CD4-positive, alpha-beta T cell (primary cell): ENCODE results near the gene TSHZ3. TPM values are rescaled to one million over a fixed set of nuclear protein-coding genes. Genes with fewer than 3 reads are reported as not detected.

Source experiments
- ATAC-seq: fragments of 200-7000 bp; cut with Tn5 transposase; one replicate; pipeline ENCODE4 v1.10.0; 2022; ENCODE audit warnings: mild to moderate bottlenecking; ENCODE audit not compliant: poor library complexity
- CTCF ChIA-PET: fragments of 350-600 bp; sonication (Branson Sonifier 250); formaldehyde crosslinking; loops from one replicate; lab custom pipeline; 2021; ENCODE audit warnings: antibody characterized with exemption, inconsistent platforms; lab: Charles Lee
- POLR2A ChIA-PET: fragments of 350-600 bp; sonication (Branson Sonifier 250); formaldehyde crosslinking; loops from one replicate; lab custom pipeline; 2021; ENCODE audit warnings: antibody characterized with exemption, inconsistent platforms; lab: Charles Lee
- DNase-seq, 14 experiments: peaks; one replicate each; pipeline ENCODE4 v3.0.0-alpha.2; 2013 to 2020; ENCODE audit warnings: mixed read lengths in 2 of 14
- H3K27ac ChIP-seq, 2 donors: one replicate each; pipeline versions ENCODE4 v1.5.1 to v1.7.0; 2013; ENCODE audit warnings: low read length in 2 of 2, low read depth in 1 of 2, mild to moderate bottlenecking in 1 of 2
- H3K27me3 ChIP-seq, 2 experiments: 1 replicate in 1 of 2; 2 replicates in 1 of 2; pipeline versions ENCODE4 v1.6.1 to v1.7.0; 2013; ENCODE audit warnings: low read length in 2 of 2, control low read depth in 1 of 2, mild to moderate bottlenecking in 1 of 2, moderate library complexity in 1 of 2; ENCODE audit not compliant: insufficient read depth in 2 of 2, control insufficient read depth in 1 of 2
- H3K36me3 ChIP-seq: one replicate; pipeline ENCODE4 v1.6.1; 2013; ENCODE audit warnings: low read length, control low read depth; ENCODE audit not compliant: insufficient read depth
- H3K4me1 ChIP-seq: one replicate; pipeline ENCODE4 v1.6.1; 2013; ENCODE audit warnings: low read length, control low read depth; ENCODE audit not compliant: insufficient read depth
- H3K4me3 ChIP-seq: one replicate; pipeline ENCODE4 v1.5.1; 2013; ENCODE audit warnings: mild to moderate bottlenecking, low read length, moderate library complexity
- H3K9me3 ChIP-seq, 2 experiments: 1 replicate in 1 of 2; 2 replicates in 1 of 2; pipeline versions ENCODE4 v1.6.1 to v1.7.0; 2013; ENCODE audit warnings: low read length in 2 of 2, mild to moderate bottlenecking in 2 of 2, control low read depth in 1 of 2, moderate library complexity in 1 of 2; ENCODE audit not compliant: control insufficient read depth in 1 of 2, insufficient read depth in 1 of 2
- H3K27ac Mint-ChIP-seq: one replicate; pipeline ENCODE4 v1.8.0; 2020; ENCODE audit warnings: mixed read lengths
- H3K27me3 Mint-ChIP-seq: one replicate; pipeline ENCODE4 v1.8.0; 2021; ENCODE audit warnings: mixed read lengths
- H3K36me3 Mint-ChIP-seq: one replicate; pipeline ENCODE4 v1.8.0; 2021; ENCODE audit warnings: low read depth, mixed read lengths
- H3K4me1 Mint-ChIP-seq: one replicate; pipeline ENCODE4 v1.8.0; 2021; ENCODE audit warnings: low read depth, mixed read lengths
- H3K4me3 Mint-ChIP-seq: one replicate; pipeline ENCODE4 v1.8.0; 2020; ENCODE audit warnings: mild to moderate bottlenecking, mixed read lengths
- H3K9me3 Mint-ChIP-seq: one replicate; pipeline ENCODE4 v1.8.0; 2020; ENCODE audit warnings: mixed read lengths
- CTCF ChIP-seq: fragments of 200-600 bp; IDR thresholded peaks from one replicate; pipeline ENCODE4 v1.8.0; 2022; ENCODE audit warnings: antibody characterized with exemption, mild to moderate bottlenecking
- intact Hi-C, 2 experiments: fragments of 100-400 bp; cut with DNase I in 1 of 2; cut with micrococcal nuclease in 1 of 2; formaldehyde crosslinking; loops; one replicate each; pipeline versions ENCODE4 v1.15.1 to v1.9.0; 2023 to 2025; cut with DNase I, micrococcal nuclease
- total RNA-seq, 174 experiments: library from RNA in 2 of 174; stranded (reverse) in 2 of 174; gene quantifications; one replicate each; pipeline ENCODE4 v1.2.3 and lab custom pipeline; 2021 to 2026

TSHZ3 gene
- total RNA-seq, 2 experiments from 2014 or later = 0.38 to 0.61 TPM

GRCh38 chr19:31385744-31386143 lies 36.5 kb upstream of the TSHZ3 start:
- peaks cover 2 to 4% of the 10 kb centered on the region in 2 experiments for H3K27me3 ChIP-seq
- no peak overlapping the region for H3K4me3 Mint-ChIP-seq
- H3K27me3 Mint-ChIP-seq = peaks cover 21% of the 10 kb centered on the region
- H3K4me1 Mint-ChIP-seq = no peaks in the 10 kb centered on the region
- H3K9me3 ChIP-seq = no peaks in the 10 kb centered on the region
- no peak for TF ChIP-seq CTCF
- ChIA-PET CTCF (no interaction called here), POLR2A (no interaction called here)
- intact Hi-C loops = no loop called here
- ATAC-seq (no peak), DNase-seq (no peak)
- no peaks in the 10 kb centered on the region for H3K36me3 Mint-ChIP-seq
- no peaks in the 10 kb centered on the region for H3K9me3 Mint-ChIP-seq
- H3K27ac ChIP-seq = no peak overlapping the region
- no peaks in the 10 kb centered on the region for H3K36me3 ChIP-seq
- no peak overlapping the region for H3K4me3 ChIP-seq
- no peaks in the 10 kb centered on the region for H3K4me1 ChIP-seq
- H3K27ac Mint-ChIP-seq = no peak overlapping the region

DNA sequence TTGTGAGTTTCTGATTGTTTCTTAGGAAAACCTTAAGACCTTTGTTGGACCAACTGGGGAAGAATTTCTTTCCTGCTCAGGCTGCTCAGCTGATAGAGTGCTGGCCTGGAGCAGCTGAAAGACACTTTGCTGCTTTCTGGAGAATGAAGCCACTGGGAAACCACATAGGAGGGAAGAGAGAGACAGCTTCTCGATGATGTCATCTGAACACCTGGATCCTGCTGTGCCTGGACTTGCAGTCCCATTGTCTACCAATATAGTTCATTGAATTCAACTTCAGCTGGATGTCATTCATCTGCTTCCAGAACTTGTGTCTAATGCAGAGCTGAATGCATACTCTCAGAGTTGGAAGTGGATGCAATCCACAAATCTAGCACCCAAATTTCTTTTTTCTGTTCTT lies 34.3 kb upstream of the TSHZ3 start:
- Mint-ChIP-seq H3K27ac (no peak overlapping the region), H3K36me3 (no peaks in the 10 kb centered on the region), H3K27me3 (peaks cover 32% of the 10 kb centered on the region), H3K9me3 (no peaks in the 10 kb centered on the region), H3K4me1 (no peaks in the 10 kb centered on the region), H3K4me3 (no peak overlapping the region)
- CTCF ChIA-PET = no interaction called here
- Histone ChIP-seq H3K36me3 (no peaks in the 10 kb centered on the region), H3K9me3 (no peaks in the 10 kb centered on the region), H3K27me3 (peaks cover 2 to 4% of the 10 kb centered on the region in 2 experiments), H3K27ac (no peak overlapping the region), H3K4me3 (no peak overlapping the region), H3K4me1 (no peaks in the 10 kb centered on the region)
- intact Hi-C loops = no loop called here
- ATAC-seq = no peak
- no peak for TF ChIP-seq CTCF
- no peak for DNase-seq
- POLR2A ChIA-PET = no interaction called here

DNA sequence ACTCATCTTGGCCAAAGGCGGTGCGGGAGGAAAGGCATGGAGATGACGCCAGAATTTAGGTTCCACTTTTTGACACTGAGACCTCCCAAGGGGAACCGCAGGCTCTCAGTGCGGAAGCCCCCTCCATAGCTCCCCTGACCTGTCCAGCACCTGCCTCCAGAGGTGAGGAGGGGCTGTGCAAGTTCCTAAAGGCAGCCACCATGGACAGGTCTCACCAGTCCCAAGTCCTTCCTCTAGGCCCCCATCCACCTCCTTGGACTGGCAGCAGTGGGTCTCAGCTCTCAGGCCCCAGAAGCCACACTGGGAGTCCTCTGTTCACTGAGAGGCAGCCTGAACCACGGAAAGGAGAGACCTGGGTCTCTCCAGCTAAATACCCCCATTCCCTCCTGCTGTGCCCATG lies 31.6 kb upstream of the TSHZ3 start:
- POLR2A ChIA-PET = no interaction called here
- no peak overlapping the region for H3K4me3 ChIP-seq

More for the DNA sequence above, 31.6 kb upstream of the TSHZ3 start:
- no peak overlapping the region for H3K27ac ChIP-seq
- no peaks in the 10 kb centered on the region for H3K36me3 Mint-ChIP-seq
- H3K27me3 Mint-ChIP-seq = peaks cover 41% of the 10 kb centered on the region
- DNase-seq (no peak), ATAC-seq (no peak)
- H3K36me3 ChIP-seq = no peaks in the 10 kb centered on the region
- H3K4me1 Mint-ChIP-seq = no peaks in the 10 kb centered on the region
- TF ChIP-seq CTCF = no peak
- H3K27ac Mint-ChIP-seq = no peak overlapping the region
- no peaks in the 10 kb centered on the region for H3K9me3 Mint-ChIP-seq
- intact Hi-C loops = no loop called here
- no peaks in the 10 kb centered on the region for H3K4me1 ChIP-seq
- H3K27me3 ChIP-seq = peaks cover 2% of the 10 kb centered on the region in 2 experiments
- H3K9me3 ChIP-seq = no peaks in the 10 kb centered on the region
- no peak overlapping the region for H3K4me3 Mint-ChIP-seq
- CTCF ChIA-PET = no interaction called here
